ENCODE data around the gene RERE.

RERE gene

DNA sequence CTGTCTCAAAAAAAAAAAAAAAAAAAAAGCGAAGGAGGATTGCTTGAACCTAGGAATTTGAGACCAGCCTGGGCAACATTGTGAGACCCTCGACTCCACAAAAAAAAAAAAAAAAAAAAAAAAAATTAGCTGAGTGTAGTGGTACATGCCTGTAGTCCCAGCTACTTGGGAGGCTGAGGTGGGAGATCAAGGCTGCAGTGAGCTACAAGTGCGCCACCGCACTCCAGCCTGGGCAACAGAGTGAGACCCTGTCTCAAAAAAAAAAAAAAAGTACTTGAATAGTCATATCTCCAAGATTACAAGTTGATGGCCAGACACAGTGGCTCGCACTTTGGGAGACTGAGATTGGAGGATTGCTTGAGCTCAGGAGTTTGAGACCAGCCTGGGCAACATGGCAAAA, 33.6 kb upstream of the RERE start:
- H3K4me3 ChIP-seq (ENCODE audit: low read depth, low read length): no peak overlapping the region
- DNase-seq (ENCODE audit: low read depth): no peak
- no peak for TF ChIP-seq CTCF (IDR thresholded peaks at IDR 0.05; ENCODE audit: control insufficient read depth, extremely low read depth, insufficient read depth)

DNA sequence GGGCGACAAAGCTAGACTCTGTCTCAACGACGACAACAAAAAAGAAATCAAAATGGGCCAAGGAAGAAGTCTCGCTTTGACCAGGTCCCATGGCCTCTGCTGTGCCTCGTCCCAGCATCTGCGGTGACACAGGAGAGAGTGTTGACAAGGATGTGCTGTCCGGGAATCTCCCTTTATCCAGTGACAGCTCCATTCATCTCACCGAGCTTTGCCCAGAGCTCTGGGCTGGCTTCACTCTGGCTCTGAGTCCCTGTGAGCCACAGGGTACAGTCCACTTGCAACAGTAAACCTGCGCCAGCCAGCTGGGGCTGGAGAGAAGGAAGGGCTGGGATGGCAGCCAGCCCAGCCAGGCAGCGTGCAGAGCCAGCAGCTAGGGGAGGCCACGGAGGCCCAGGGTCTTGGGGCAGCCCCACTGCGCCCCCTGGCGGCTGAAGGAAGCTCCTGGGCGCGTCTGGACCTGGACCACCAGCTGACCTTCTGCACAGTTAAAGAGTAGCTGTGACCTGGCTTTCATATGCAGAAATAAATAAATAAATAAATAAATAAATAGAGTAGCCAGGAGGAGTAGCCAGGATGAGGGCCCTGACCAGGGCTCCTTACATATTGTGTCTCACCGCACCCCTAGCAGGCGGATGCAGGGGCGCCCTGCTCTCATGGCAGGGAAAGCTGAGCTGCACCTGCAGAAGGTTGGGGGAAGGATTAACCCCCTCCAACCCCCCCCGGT, 31.4 kb upstream of the RERE start:
- peak; percentile 91 for TF ChIP-seq CTCF (IDR thresholded peaks at IDR 0.05; ENCODE audit: control insufficient read depth, extremely low read depth, insufficient read depth)
- H3K4me3 ChIP-seq (ENCODE audit: low read depth, low read length): no peak overlapping the region
- peak; percentile 88 for DNase-seq (ENCODE audit: low read depth)

DNA sequence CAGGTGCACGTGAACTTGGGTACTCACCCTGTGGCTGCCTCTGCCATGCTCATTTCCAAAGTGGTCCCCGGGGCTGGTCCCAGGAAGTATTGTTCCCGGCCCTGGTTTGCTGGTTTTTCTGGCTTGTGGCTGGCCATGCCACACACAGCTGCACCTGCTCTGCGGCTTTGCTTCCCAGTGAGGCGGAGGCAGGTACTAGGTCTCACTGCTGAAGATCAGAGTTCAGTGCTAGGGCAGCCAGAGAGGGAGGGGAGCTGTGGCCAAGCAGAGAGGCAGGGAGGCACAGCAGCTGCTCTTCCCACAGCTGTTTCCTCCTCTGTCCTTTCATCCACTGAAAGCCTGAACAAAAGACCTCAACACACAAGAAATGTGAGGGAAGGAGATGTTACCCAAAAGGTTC, 30.6 kb upstream of the RERE start:
- no peak overlapping the region for H3K4me3 ChIP-seq (ENCODE audit: low read depth, low read length)
- DNase-seq (ENCODE audit: low read depth): peak; percentile 4
- TF ChIP-seq CTCF (IDR thresholded peaks at IDR 0.05; ENCODE audit: control insufficient read depth, extremely low read depth, insufficient read depth): no peak

GRCh38 chr1:8846263-8846662, 28.8 kb upstream of the RERE start:
- TF ChIP-seq CTCF (IDR thresholded peaks at IDR 0.05; ENCODE audit: control insufficient read depth, extremely low read depth, insufficient read depth): no peak
- DNase-seq (ENCODE audit: low read depth): no peak
- no peak overlapping the region for H3K4me3 ChIP-seq (ENCODE audit: low read depth, low read length)

- no peak overlapping the region for H3K4me3 ChIP-seq (ENCODE audit: low read depth, low read length)
- TF ChIP-seq CTCF (IDR thresholded peaks at IDR 0.05; ENCODE audit: control insufficient read depth, extremely low read depth, insufficient read depth): no peak
- no peak for DNase-seq (ENCODE audit: low read depth)
These were observed 28.0 kb upstream of the RERE start for GRCh38 chr1:8845104-8846097.

- no peak for DNase-seq (ENCODE audit: low read depth)
- no peak overlapping the region for H3K4me3 ChIP-seq (ENCODE audit: low read depth, low read length)
- no peak for TF ChIP-seq CTCF (IDR thresholded peaks at IDR 0.05; ENCODE audit: control insufficient read depth, extremely low read depth, insufficient read depth)
These were observed 27.1 kb upstream of the RERE start for GRCh38 chr1:8844501-8845006.
